IPS-18a (cell line): ENCODE measurements around the gene ADAM33.

ENCODE experiments used
- H3K27ac ChIP-seq: one replicate; pipeline ENCODE4 v1.5.1; 2013; ENCODE audit warnings: low read length
- H3K27me3 ChIP-seq: one replicate; pipeline ENCODE4 v1.6.1; 2013; ENCODE audit warnings: mild to moderate bottlenecking, low read length; ENCODE audit not compliant: control insufficient read depth, insufficient read depth
- H3K36me3 ChIP-seq: one replicate; pipeline ENCODE4 v1.6.1; 2013; ENCODE audit warnings: low read depth, low read length; ENCODE audit not compliant: control insufficient read depth
- H3K4me1 ChIP-seq: one replicate; pipeline ENCODE4 v1.6.1; 2013; ENCODE audit warnings: low read depth, low read length; ENCODE audit not compliant: control insufficient read depth
- H3K4me3 ChIP-seq: one replicate; pipeline ENCODE4 v1.5.1; 2013; ENCODE audit warnings: low read length
- H3K9ac ChIP-seq: one replicate; pipeline ENCODE4 v1.6.1; 2013; ENCODE audit warnings: mild to moderate bottlenecking, low read length, moderate library complexity
- H3K9me3 ChIP-seq: one replicate; pipeline ENCODE4 v1.6.1; 2013; ENCODE audit warnings: low read depth, low read length; ENCODE audit not compliant: control insufficient read depth

ADAM33 gene

DNA sequence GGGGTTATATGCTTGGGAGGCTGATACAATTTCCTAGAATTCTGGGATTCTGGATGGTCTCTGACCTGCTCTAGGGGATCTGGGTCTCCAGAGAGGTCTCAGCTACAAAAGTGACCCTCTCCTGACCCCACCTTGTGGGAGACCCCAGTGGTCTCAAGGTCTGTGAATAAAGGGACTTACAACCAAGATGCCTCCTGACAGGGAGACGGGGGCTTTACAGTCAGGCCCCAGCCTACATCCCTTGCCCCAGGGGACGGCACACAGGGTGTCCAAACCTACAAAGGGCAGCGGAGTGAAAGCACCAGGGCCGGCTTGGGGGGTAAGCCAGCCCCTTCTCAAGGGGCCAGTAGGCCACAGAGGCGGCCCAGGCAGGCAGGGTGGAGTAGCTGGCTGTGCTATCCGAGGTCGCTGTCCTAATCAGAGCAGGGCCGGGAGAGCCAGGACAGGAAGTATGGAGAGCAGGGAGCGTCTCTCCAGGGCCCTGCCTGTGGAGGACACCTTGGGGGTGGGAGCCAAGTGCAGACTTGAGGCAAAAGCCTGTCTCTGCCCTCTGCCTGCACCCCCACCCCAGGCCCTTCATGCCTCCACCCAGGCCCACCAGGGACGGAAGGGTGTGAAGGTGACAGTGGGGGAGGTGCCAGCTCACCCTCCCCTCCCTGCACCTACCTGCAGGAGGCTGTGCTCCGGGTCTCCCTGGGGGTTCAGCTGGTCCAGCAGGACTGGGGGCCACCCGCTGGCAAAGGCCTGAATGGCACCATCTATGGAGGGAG, 22.1 kb downstream of the ADAM33 start:
- H3K36me3 ChIP-seq = no peaks in the 10 kb centered on the region
- H3K9me3 ChIP-seq = no peaks in the 10 kb centered on the region
- no peak overlapping the region for H3K9ac ChIP-seq
- H3K4me3 ChIP-seq = no peak overlapping the region
- no peaks in the 10 kb centered on the region for H3K27me3 ChIP-seq
- H3K4me1 ChIP-seq = no peaks in the 10 kb centered on the region
- no peak overlapping the region for H3K27ac ChIP-seq

DNA sequence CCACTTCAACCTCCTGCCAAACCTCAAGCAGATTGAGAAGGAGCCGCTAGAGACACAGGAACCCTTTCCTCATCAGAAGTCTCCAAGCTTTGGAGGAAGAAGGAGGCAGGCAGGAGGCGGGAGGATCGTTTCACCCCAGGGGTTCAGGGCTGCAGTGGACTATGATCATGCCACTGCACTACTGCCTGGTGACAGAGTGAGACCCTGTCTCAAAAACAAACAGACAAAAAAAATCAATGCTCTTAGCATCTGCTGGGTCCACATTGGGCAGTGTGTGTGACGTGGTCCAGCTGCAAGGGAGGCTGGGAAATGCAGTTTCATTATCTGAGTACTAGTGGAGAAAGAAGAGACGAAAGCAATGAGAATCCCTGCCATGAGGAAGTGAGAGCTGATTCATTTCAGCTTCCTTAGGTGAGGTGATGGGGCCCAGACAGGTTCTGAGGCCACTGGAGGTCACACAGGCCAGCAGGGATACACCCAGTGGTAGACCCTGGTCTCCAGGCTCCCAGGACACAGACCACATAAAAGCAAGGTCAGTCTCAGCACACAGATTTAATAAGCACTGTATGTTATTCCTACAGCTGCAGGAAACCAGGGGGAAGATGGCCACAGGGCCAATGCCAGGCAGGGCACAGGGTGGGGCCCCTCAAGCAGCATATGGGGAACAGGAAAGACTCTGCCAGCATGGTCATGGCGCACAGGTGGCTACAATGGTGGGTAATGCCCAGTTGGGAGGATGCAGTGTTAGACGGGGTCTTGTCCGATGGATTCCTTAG, 22.9 kb downstream of the ADAM33 start:
- H3K4me3 ChIP-seq = no peak overlapping the region
- no peak overlapping the region for H3K9ac ChIP-seq
- no peaks in the 10 kb centered on the region for H3K9me3 ChIP-seq
- no peak overlapping the region for H3K27ac ChIP-seq
- no peaks in the 10 kb centered on the region for H3K4me1 ChIP-seq
- H3K36me3 ChIP-seq = no peaks in the 10 kb centered on the region
- no peaks in the 10 kb centered on the region for H3K27me3 ChIP-seq

DNA sequence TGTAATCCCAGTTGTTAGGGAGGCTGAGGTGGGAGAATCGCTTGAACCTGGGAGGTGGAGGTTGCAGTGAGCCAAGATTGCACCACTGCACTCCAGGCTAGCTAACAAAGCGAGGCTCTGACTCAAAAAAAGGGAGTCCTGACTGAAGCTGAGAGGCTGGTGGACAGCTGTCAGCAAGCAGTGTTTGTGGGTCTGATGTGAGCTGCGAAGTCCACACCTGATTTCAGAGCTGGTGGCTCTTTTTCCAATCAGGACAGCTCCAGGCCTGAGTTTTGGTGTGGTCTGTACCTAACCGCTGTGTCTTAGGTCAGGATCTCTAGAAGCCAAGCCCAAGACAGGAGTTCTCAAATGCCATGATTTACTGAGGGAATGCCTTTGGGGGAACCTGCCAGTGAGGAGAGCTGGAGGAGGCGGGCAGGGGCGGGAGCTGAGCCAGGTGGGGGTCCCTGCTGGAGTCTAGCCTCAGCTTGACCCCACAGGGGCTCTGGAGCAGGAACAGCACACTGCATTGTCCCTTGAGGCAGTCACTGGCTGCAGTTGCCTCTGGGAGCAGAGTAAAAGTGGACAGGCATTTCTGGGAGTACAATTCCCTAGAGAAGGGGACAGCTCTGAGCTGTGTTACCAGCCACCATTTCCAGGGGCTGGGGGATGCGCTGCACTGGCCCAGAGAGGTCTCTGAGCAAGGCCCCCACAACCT, 23.6 kb downstream of the ADAM33 start:
- H3K27ac ChIP-seq = no peak overlapping the region
- no peaks in the 10 kb centered on the region for H3K9me3 ChIP-seq
- no peaks in the 10 kb centered on the region for H3K36me3 ChIP-seq
- H3K9ac ChIP-seq = no peak overlapping the region
- H3K27me3 ChIP-seq = no peaks in the 10 kb centered on the region
- no peaks in the 10 kb centered on the region for H3K4me1 ChIP-seq
- no peak overlapping the region for H3K4me3 ChIP-seq

DNA sequence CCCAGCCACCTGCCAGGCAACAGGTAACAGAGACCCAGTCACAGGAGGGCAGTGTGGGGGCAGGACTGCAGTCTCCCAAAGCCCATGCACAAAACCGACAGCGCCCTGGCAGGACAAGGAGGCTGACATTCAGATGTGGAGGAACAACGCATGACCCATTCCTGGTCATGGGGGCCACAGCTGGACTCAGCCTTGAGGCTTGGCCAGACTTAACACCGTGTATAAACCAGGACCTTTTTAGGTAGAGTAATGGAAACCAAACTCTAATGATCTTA, 26.7 kb downstream of the ADAM33 start:
- Histone ChIP-seq H3K4me3 (no peak overlapping the region), H3K9me3 (no peaks in the 10 kb centered on the region), H3K9ac (no peak overlapping the region), H3K36me3 (no peaks in the 10 kb centered on the region), H3K4me1 (no peaks in the 10 kb centered on the region), H3K27me3 (no peaks in the 10 kb centered on the region), H3K27ac (no peak overlapping the region)

DNA sequence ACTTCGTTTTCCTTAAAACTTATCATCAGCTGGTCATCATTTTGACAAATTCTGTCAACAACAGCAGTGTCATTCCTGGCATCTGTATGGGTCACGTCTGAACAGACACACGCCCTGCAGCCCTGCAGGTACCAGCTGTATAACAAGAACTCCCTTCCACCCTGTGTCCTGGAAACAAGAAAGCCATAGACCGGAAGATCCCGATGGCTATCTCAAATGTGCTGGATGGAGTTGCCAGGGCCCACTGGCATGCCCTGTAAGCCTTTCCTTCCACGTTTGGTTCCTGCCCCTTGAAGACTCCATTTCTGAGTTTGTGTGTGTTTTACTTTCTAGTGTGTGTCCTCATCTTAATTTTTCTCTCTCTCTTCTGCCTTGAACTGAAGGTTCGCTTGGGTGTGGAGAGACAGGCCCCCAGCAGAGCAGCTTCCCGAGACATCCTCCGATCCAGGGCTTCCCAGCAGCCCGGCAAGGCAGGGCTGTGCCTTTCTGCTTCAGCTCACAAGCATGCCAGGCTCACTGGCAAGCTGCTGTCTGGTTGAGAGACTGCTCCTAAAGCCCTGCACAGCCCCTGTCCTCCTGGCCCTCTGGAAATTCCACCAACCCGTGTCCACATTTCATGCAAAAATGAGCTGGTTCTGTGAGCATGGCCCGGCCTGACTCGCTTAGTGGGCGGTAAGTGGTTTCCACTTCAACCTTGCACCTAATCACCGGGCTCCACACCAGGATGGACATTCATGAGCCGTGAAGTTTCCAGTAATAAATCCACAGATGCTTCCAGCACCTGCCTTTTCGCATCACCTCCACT, 27.3 kb downstream of the ADAM33 start:
- Histone ChIP-seq H3K36me3 (no peaks in the 10 kb centered on the region), H3K9me3 (no peaks in the 10 kb centered on the region), H3K27me3 (no peaks in the 10 kb centered on the region), H3K27ac (no peak overlapping the region), H3K9ac (no peak overlapping the region), H3K4me1 (no peaks in the 10 kb centered on the region), H3K4me3 (no peak overlapping the region)

DNA sequence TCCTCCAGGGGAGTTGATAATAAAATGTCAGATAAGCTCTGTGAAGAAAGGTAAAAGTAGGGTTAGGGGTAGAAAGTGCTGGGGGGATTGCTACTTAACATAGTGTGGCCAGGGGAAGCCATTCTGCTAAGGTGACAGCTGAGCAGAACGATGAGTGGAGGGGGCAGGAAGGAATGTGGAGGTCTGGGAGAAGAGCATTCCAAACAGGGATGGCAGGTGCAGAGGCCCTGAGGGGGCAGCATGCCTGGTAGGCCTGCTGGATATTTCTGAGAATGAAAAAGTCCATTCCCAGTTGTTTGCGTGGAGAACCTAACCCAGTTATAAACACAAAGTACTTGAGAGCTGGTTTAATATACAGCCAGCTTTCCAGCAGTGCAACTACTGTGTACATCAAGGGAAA, 27.9 kb downstream of the ADAM33 start:
- no peaks in the 10 kb centered on the region for H3K27me3 ChIP-seq
- H3K36me3 ChIP-seq = no peaks in the 10 kb centered on the region
- H3K4me1 ChIP-seq = no peaks in the 10 kb centered on the region
- H3K9me3 ChIP-seq = no peaks in the 10 kb centered on the region
- H3K4me3 ChIP-seq = no peak overlapping the region
- H3K9ac ChIP-seq = no peak overlapping the region
- H3K27ac ChIP-seq = no peak overlapping the region

DNA sequence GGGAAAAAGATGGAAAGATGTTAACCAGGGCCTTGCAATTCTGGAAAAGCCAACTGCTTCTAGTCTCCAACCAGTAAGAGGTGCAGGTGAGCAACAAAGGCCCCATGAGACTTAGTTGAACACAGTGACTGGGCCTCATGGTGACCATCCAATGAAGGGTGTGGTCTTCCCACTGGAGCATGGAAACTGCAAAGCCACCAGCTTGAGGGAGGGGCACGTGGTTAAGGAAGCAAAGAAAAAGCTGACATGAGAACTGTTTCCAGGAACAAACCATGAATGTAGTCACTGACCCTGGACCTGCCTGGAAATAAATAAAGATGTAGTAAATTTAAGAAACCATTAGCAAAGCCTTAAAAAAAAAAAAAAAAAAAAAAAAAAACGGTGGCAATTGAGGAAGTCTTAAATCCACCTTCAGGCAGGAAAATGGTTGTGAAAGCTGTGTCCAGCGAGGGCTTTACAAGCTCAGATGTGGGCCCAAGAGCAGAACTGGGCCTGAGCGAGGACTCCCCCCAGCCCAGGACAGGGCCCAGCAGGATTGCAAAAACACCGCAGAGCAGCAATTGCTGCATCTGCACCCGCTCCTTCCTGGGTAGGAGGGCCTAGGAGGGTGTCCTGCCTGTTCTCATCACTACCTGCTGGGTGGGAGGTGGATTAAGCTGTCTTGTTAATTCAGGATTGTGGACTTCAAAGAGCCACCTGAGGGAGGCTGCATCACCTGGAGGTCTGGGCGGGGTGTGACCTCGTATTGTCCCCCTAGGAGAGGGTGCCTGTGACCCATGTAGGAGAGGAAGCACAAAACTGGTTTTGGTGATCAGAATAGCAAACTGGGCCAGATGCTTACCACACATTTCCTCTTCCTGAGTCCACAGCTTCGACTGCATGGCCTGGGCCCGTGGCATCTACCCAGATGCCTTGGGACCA, 28.9 kb downstream of the ADAM33 start:
- Histone ChIP-seq H3K4me1 (no peaks in the 10 kb centered on the region), H3K27me3 (no peaks in the 10 kb centered on the region), H3K27ac (no peak overlapping the region)

DNA sequence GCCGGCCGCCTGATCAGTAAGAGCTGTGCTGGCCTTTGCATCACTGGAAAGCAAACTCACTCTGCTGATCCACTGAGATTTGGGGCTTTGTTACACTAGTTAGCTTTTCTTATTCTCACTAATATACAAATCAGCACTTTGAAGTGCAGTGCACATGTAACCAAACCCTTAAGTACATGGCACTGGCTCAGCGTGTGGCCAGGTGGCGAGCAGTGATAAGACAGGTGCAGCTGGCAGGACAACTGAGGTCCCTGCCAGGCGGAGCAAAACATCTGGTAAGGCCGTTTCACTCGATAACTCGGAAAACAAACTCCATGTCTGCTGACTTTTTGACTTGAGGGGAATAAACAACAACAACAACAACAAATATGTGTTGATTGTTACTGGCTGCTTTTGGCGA, 29.6 kb downstream of the ADAM33 start:
- Histone ChIP-seq H3K9me3 (no peaks in the 10 kb centered on the region), H3K27ac (no peak overlapping the region), H3K36me3 (no peaks in the 10 kb centered on the region), H3K4me1 (no peaks in the 10 kb centered on the region), H3K27me3 (no peaks in the 10 kb centered on the region), H3K9ac (no peak overlapping the region), H3K4me3 (no peak overlapping the region)

More for the DNA sequence above, 28.9 kb downstream of the ADAM33 start:
- Histone ChIP-seq H3K36me3 (no peaks in the 10 kb centered on the region), H3K4me3 (no peak overlapping the region), H3K9ac (no peak overlapping the region), H3K9me3 (no peaks in the 10 kb centered on the region)

DNA sequence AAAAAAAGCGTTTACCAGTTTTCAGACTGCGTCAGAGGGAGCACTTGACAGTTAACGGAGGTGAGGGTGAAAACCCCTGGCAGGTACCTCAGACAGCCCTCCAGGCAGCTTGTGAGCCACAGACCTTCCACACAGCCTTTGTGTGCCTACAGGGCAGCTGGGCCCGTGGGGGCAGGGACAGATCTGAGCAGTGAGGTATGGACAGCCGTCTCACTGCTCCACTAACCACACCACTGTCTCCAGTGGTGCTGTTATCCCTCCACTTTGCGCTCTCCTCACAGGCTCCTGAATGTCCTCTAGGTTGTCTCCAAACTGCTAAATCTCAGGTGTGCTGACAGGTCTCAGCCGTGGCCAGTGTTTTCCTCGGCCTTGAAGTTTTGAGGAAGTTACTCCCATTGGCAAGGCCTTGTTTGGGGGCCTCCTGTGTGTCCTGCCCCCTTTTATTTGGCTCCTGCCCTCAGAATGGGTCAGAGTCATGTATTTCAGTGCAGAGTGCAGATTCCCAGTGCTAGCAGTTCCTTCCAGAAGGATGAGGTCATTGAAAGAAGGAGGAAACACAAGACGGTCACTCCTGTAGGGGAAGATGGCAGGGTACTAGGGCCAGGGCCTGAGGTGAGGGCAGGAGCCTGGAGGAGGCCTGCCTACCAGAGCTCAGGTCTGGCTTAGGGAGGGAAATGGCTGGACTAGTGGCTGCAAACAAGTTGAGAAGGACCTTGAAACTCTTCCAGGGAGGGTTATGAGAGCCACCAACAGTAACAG, 30.4 kb downstream of the ADAM33 start:
- H3K4me1 ChIP-seq = no peaks in the 10 kb centered on the region
- no peaks in the 10 kb centered on the region for H3K9me3 ChIP-seq
- no peak overlapping the region for H3K4me3 ChIP-seq
- no peak overlapping the region for H3K27ac ChIP-seq
- no peak overlapping the region for H3K9ac ChIP-seq
- H3K36me3 ChIP-seq = no peaks in the 10 kb centered on the region
- no peaks in the 10 kb centered on the region for H3K27me3 ChIP-seq

DNA sequence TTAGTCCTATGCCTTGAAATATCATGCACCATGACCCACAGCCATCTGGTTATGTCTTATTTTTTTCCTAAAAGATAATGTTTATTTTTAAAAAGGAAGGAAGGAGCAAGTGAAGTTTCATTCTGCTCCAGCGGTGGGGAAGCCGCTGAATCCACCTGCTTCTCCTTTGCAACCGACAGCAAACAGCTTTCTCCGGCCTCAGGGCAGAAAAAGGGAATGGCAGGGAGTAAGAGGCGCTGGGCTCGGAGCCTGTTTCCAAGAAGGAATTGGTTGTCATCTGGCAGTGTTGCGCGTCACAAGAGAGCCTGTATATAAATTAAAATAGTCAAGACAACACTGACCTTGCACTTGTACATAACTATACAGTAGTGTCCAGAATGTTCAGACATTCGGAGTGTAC, 32.9 kb downstream of the ADAM33 start:
- H3K27me3 ChIP-seq = no peaks in the 10 kb centered on the region
- no peaks in the 10 kb centered on the region for H3K36me3 ChIP-seq
- H3K9me3 ChIP-seq = no peaks in the 10 kb centered on the region
- H3K4me1 ChIP-seq = no peaks in the 10 kb centered on the region
- H3K27ac ChIP-seq = no peak overlapping the region
- H3K9ac ChIP-seq = no peak overlapping the region
- no peak overlapping the region for H3K4me3 ChIP-seq
